ENCODE results near the gene LRTM2.

Gene LRTM2

DNA sequence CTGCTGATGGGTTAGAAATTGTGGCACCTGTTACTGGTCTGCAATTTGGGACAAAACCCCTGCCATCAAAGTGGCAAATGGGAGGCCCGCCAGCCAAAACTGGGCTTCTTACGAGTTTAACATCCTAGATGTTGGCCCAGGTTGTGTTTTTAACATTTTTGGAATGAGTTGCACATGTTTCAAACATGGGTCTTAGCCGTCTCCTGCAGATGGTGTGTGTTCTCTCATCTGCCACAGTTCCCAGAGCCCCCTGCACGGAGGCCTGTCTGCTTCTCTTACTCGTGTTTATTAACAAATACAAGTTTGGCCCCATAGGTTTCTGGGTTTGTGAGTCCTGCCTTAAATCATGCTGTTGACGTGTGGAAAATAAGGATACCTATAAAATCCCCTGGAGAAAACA is 51.6 kb downstream of the LRTM2 start:
- in situ Hi-C loops (cut with MboI; ENCODE audit: low sequenced_read_pairs): no loop called here
- Histone ChIP-seq H3K4me3 (no peak overlapping the region), H3K9me3 (no peaks in the 10 kb centered on the region), H3K36me3 (replicated peaks) (no peaks in the 10 kb centered on the region), H3K27me3 (ENCODE audit: low read depth) (no peaks in the 10 kb centered on the region), H3K4me1 (no peaks in the 10 kb centered on the region)
- DNase-seq (ENCODE audit: low spot score in 2 of 2): no peak

DNA sequence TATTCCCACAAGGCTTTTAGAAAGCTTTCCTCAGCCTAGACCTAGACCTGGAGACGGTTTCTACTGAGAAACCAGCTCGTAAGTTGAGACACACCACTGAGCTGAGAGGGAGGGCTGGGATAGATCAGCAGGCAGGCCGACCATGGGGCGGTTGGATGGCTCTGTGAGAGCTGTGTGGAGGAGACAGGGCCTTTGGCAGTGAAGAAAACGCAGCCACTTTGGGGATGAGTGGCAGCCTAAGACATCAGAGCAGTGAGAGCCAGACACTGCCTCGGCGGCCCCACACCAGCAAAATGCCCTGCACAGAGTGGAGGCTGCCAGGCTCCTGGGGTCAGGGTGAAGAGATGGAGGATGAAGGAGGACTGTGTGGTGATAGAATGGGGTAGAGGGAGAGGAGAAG is 52.1 kb downstream of the LRTM2 start:
- no peak for DNase-seq (ENCODE audit: low spot score in 2 of 2)
- Histone ChIP-seq H3K27me3 (ENCODE audit: low read depth) (no peaks in the 10 kb centered on the region), H3K9me3 (no peaks in the 10 kb centered on the region), H3K4me1 (no peaks in the 10 kb centered on the region), H3K4me3 (no peak overlapping the region), H3K36me3 (replicated peaks) (no peaks in the 10 kb centered on the region)
- in situ Hi-C loops (cut with MboI; ENCODE audit: low sequenced_read_pairs): no loop called here

- in situ Hi-C loops (cut with MboI; ENCODE audit: low sequenced_read_pairs): no loop called here
- Histone ChIP-seq H3K4me3 (no peak overlapping the region), H3K9me3 (no peaks in the 10 kb centered on the region), H3K36me3 (replicated peaks) (no peaks in the 10 kb centered on the region), H3K27me3 (ENCODE audit: low read depth) (no peaks in the 10 kb centered on the region), H3K4me1 (no peaks in the 10 kb centered on the region)
- DNase-seq (ENCODE audit: low spot score in 2 of 2): no peak
These were observed 53.5 kb downstream of the LRTM2 start for GRCh38 chr12:1873531-1874510.

DNA sequence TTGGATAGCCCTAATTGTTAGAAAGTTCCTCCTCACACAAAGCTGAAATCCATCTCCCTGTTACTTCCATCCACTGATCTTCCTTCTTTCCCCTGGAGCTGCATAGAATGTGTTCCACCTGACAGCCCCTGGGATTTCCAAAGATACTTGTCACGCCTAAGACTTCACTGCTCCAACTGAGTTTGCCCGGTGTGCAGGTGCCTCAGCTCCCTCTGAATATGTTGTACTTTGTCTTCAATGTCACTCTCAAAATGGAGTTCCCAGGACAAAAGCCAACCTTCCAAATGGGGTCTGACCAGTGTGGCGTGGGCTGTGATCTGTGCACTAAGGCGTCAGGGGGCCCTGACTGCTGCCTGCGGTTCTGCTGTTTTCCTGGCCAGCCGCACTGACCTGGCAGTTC is 55.2 kb downstream of the LRTM2 start:
- no peak overlapping the region for H3K4me3 ChIP-seq
- in situ Hi-C loops (cut with MboI; ENCODE audit: low sequenced_read_pairs): no loop called here
- no peaks in the 10 kb centered on the region for H3K9me3 ChIP-seq
- H3K27me3 ChIP-seq (ENCODE audit: low read depth): no peaks in the 10 kb centered on the region
- H3K4me1 ChIP-seq: no peaks in the 10 kb centered on the region
- no peak for DNase-seq (ENCODE audit: low spot score in 2 of 2)
- H3K36me3 ChIP-seq (replicated peaks): no peaks in the 10 kb centered on the region

GRCh38 chr12:1876086-1876485 is 55.7 kb downstream of the LRTM2 start:
- Histone ChIP-seq H3K27me3 (ENCODE audit: low read depth) (no peaks in the 10 kb centered on the region), H3K4me3 (no peak overlapping the region), H3K4me1 (no peaks in the 10 kb centered on the region), H3K36me3 (replicated peaks) (no peaks in the 10 kb centered on the region), H3K9me3 (no peaks in the 10 kb centered on the region)
- no peak for DNase-seq (ENCODE audit: low spot score in 2 of 2)
- in situ Hi-C loops (cut with MboI; ENCODE audit: low sequenced_read_pairs): no loop called here

DNA sequence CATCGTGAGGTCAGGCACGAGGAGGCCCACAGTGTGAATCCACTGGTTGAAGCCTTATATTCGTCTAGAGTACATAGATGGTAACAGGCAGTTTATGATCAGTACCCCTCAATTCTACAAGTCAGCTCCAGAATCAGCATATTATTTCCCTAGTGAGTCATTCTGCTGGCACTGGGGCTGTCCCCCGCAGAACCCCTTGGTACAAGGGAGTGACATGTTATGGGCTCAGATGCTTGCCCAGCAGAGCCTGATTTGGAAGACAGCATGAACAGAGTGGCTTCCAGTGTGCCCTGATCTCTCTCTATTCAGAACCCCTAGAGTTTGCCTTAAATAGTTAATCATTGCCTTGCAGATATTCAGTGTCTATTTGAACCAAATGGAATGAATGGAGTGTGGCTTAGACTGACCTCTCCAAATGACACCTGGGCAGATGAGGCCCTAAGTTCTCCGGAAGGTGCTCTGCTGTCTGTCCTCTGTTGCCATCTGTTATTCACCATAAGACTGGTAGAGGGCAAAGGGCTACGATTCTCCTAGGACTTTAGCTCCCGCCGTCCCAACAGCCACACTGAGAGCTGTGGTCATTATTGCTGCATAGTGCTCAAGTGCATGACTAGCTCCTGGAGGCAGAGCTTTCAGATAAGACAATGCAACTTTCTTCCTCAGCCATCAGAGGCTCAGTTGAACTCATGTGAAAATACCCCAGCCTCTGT is 57.0 kb downstream of the LRTM2 start:
- no peaks in the 10 kb centered on the region for H3K4me1 ChIP-seq
- in situ Hi-C loops (cut with MboI; ENCODE audit: low sequenced_read_pairs): no loop called here
- H3K9me3 ChIP-seq: no peaks in the 10 kb centered on the region
- H3K36me3 ChIP-seq (replicated peaks): no peaks in the 10 kb centered on the region
- no peaks in the 10 kb centered on the region for H3K27me3 ChIP-seq (ENCODE audit: low read depth)
- no peak for DNase-seq (ENCODE audit: low spot score in 2 of 2)
- H3K4me3 ChIP-seq: no peak overlapping the region

DNA sequence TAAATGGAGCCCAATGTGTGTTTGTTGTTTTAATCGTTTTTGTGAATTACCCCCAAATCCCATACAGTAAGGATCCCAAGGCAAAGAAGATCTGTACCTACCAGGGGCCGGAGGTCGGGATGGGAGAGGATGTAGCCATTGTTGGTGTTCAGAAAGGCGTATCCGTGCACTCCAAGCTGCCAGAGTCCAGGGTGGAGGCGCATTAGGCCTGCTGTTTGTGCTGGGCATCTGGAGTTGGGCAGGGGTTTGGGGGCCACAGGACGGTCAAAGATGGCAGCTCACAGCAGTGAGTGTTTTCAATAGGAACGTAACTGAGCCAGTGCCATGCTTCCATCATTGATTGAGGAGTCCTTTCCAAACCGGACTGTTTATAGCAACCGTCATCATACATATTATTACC is 57.8 kb downstream of the LRTM2 start:
- DNase-seq (ENCODE audit: low spot score in 2 of 2): no peak
- H3K27me3 ChIP-seq (ENCODE audit: low read depth): no peaks in the 10 kb centered on the region

GRCh38 chr12:1878695-1879094 is 58.3 kb downstream of the LRTM2 start:
- in situ Hi-C loops (cut with MboI; ENCODE audit: low sequenced_read_pairs): no loop called here
- Histone ChIP-seq H3K36me3 (replicated peaks) (no peaks in the 10 kb centered on the region), H3K4me3 (no peak overlapping the region), H3K4me1 (no peaks in the 10 kb centered on the region), H3K9me3 (no peaks in the 10 kb centered on the region), H3K27me3 (ENCODE audit: low read depth) (no peaks in the 10 kb centered on the region)
- no peak for DNase-seq (ENCODE audit: low spot score in 2 of 2)

More for the DNA sequence above, 57.8 kb downstream of the LRTM2 start:
- Histone ChIP-seq H3K36me3 (replicated peaks) (no peaks in the 10 kb centered on the region), H3K9me3 (no peaks in the 10 kb centered on the region), H3K4me3 (no peak overlapping the region), H3K4me1 (no peaks in the 10 kb centered on the region)
- in situ Hi-C loops (cut with MboI; ENCODE audit: low sequenced_read_pairs): no loop called here

GRCh38 chr12:1879633-1880032 is 59.3 kb downstream of the LRTM2 start:
- H3K4me3 ChIP-seq: no peak overlapping the region
- no peaks in the 10 kb centered on the region for H3K27me3 ChIP-seq (ENCODE audit: low read depth)
- DNase-seq (ENCODE audit: low spot score in 2 of 2): no peak
- H3K9me3 ChIP-seq: no peaks in the 10 kb centered on the region
- H3K4me1 ChIP-seq: no peaks in the 10 kb centered on the region
- H3K36me3 ChIP-seq (replicated peaks): no peaks in the 10 kb centered on the region
- in situ Hi-C loops (cut with MboI; ENCODE audit: low sequenced_read_pairs): no loop called here

DNA sequence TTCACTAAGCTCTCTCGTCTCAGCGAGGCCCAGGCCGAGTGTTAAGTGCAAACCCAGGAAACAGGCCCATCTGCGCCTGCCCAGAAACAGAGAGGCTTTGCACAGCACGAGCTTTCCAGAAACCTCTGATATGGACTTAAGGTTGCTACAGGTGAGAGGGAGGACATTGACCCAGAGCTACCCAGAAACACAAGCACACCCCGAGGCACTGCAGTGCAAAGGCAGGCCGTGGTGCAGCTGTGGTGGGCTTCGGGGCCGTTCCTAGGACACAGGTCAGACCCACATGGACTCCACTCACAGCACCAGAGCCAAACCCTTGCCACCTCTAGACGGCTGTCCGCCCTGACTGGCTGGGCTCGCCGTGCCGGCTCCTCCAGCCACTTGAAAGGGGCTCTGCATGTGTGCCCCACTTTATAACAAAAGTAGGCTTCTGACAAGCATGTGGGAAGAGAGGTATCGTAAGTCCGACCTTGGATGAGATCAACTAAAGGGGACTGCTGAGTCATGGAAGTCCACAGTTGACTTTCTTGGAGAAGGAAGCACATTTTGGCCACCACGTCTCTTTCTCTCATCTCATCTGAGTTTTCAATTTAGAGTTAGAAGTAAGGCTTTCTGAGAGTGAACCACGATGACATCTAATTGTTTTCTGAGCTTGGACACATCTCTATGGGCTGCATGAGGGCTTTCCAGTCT is 59.9 kb downstream of the LRTM2 start:
- H3K36me3 ChIP-seq (replicated peaks): no peaks in the 10 kb centered on the region
- in situ Hi-C loops (cut with MboI; ENCODE audit: low sequenced_read_pairs): no loop called here
- H3K4me3 ChIP-seq: no peak overlapping the region
- no peak for DNase-seq (ENCODE audit: low spot score in 2 of 2)
- H3K27me3 ChIP-seq (ENCODE audit: low read depth): no peaks in the 10 kb centered on the region
- H3K9me3 ChIP-seq: no peaks in the 10 kb centered on the region
- no peaks in the 10 kb centered on the region for H3K4me1 ChIP-seq

- in situ Hi-C loops (cut with MboI; ENCODE audit: low sequenced_read_pairs): no loop called here
- DNase-seq (ENCODE audit: low spot score in 2 of 2): no peak
- Histone ChIP-seq H3K27me3 (ENCODE audit: low read depth) (no peaks in the 10 kb centered on the region), H3K4me3 (no peak overlapping the region), H3K9me3 (no peaks in the 10 kb centered on the region), H3K36me3 (replicated peaks) (no peaks in the 10 kb centered on the region), H3K4me1 (no peaks in the 10 kb centered on the region)
These were observed 60.5 kb downstream of the LRTM2 start for GRCh38 chr12:1880876-1881275.

- Histone ChIP-seq H3K4me3 (no peak overlapping the region), H3K9me3 (no peaks in the 10 kb centered on the region), H3K4me1 (no peaks in the 10 kb centered on the region), H3K27me3 (ENCODE audit: low read depth) (no peaks in the 10 kb centered on the region), H3K36me3 (replicated peaks) (no peaks in the 10 kb centered on the region)
- no peak for DNase-seq (ENCODE audit: low spot score in 2 of 2)
- in situ Hi-C loops (cut with MboI; ENCODE audit: low sequenced_read_pairs): no loop called here
These were observed 60.9 kb downstream of the LRTM2 start for GRCh38 chr12:1881301-1881700.

GRCh38 chr12:1881936-1882335 is 61.6 kb downstream of the LRTM2 start:
- H3K27me3 ChIP-seq (ENCODE audit: low read depth): no peaks in the 10 kb centered on the region
- no peaks in the 10 kb centered on the region for H3K9me3 ChIP-seq
- no peaks in the 10 kb centered on the region for H3K36me3 ChIP-seq (replicated peaks)
- in situ Hi-C loops (cut with MboI; ENCODE audit: low sequenced_read_pairs): no loop called here
- H3K4me3 ChIP-seq: no peak overlapping the region
- no peak for DNase-seq (ENCODE audit: low spot score in 2 of 2)
- H3K4me1 ChIP-seq: no peaks in the 10 kb centered on the region

DNA sequence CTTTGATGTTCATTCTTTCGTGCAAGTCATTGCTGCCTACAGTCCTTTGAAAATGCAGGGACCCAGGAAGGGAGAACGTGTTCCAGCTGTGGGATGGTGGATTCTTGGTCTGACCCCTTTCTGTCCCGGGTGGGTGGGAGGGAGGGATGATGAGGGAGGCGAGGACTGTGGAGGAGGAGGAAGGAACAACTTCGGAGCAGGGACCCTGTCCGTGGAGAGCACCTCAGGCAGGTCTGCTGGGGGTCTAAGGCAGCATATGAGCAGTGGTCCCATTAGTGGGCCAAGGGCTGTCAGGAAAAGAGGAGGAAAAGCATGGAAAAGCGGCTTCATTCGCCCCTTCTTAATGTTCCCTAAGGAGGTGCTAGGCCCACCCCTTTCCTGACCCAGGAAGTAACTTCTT is 62.0 kb downstream of the LRTM2 start:
- Histone ChIP-seq H3K27me3 (ENCODE audit: low read depth) (no peaks in the 10 kb centered on the region), H3K9me3 (no peaks in the 10 kb centered on the region), H3K36me3 (replicated peaks) (no peaks in the 10 kb centered on the region), H3K4me3 (no peak overlapping the region), H3K4me1 (no peaks in the 10 kb centered on the region)
- in situ Hi-C loops (cut with MboI; ENCODE audit: low sequenced_read_pairs): no loop called here
- no peak for DNase-seq (ENCODE audit: low spot score in 2 of 2)

All from HAP-1 (cell line).